HG02970 (cell line): Measurements from ENCODE around the gene ZDHHC24.
A peak's percentile ranks its signal among the peaks of the same experiment; 100 is the strongest.
"Not testable (repeated sequence)": the region's sequence is repeated elsewhere in the genome, so short reads cannot be mapped to it uniquely, and the experiment has no call there.

ENCODE experiments used
- ATAC-seq: cut with Tn5 transposase; IDR thresholded peaks from one replicate; pipeline ENCODE4 v1.9.1; 2021; ENCODE audit warnings: mild to moderate bottlenecking, moderate library complexity, moderate number of reproducible peaks; ENCODE audit not compliant: unreplicated experiment, low FRiP score

The ZDHHC24 gene, protein sequence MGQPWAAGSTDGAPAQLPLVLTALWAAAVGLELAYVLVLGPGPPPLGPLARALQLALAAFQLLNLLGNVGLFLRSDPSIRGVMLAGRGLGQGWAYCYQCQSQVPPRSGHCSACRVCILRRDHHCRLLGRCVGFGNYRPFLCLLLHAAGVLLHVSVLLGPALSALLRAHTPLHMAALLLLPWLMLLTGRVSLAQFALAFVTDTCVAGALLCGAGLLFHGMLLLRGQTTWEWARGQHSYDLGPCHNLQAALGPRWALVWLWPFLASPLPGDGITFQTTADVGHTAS

GRCh38 chr11:66545701-66546367 lies at the start of gene ZDHHC24:
Gene ZDHHC24, minus strand, starts transcription at chr11:66546048. Its CDS starts 45 bp downstream, at chr11:66546003.
- peak; percentile 77 for ATAC-seq

DNA sequence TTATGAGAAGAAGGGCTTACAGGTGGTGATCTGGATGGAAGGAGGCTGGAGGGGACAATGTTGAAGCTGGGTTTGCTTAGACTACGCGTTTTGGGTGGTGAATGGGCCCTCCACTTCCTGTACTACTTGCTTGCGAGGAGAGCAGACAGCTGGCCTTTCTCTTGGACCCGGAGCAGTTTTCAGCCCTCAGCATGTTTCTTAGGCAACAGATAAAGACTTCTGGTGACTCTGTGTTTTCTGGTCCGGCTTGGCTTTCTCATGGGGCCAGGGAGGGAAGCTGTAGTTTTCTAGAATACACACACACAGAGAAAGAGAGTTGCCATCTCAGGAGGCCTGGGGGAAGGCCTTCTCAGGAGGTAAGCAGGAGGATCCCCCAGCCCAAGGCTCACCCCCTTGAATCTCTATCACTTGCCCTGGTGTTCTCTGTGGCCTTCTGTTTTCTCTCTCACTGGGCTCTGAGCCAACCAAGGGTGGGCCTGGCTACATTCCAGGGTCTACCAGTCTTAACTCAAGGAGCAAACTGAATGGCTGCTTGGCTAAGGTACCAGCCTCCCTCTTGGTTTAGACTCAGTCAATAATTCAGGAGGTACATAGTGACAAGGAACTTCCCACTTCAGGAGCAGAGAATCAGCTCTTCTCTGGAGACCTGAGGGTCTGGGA lies 49.5 kb upstream of the ZDHHC24 start:
- ATAC-seq, result no peak

DNA sequence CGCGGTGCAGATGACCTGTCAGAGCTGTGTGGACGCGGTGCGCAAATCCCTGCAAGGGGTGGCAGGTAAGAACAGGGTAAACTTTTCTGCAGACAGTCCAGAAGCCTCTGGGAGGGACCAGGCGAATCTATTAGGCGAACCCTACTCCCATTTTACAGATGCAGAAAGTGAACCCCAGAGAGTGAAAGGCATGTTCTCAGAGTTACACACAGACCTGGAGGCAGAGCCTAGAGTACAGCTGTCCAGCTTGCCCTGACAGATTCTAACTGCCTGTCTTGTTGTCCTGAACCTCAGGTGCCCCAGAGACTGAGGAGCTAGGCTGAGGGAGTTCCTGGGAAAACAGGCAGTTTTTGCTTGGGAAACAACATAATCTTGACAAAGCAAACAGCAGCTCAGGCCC lies 47.8 kb upstream of the ZDHHC24 start:
- ATAC-seq, result no peak

GRCh38 chr11:66593303-66593635 lies 47.4 kb upstream of the ZDHHC24 start:
- ATAC-seq, result no peak

GRCh38 chr11:66592457-66593302 lies 46.8 kb upstream of the ZDHHC24 start, which contains the start of the genes CCDC87 and CCS:
Gene CCDC87, minus strand, starts transcription at chr11:66593063. Its CDS starts 48 bp downstream, at chr11:66593015.
Gene CCS, plus strand, starts transcription at chr11:66593185. Its CDS starts 77 bp downstream, at chr11:66593262.
- peak; percentile 89 for ATAC-seq

GRCh38 chr11:66591175-66591574 lies 45.3 kb upstream of the ZDHHC24 start:
- ATAC-seq, result no peak

DNA sequence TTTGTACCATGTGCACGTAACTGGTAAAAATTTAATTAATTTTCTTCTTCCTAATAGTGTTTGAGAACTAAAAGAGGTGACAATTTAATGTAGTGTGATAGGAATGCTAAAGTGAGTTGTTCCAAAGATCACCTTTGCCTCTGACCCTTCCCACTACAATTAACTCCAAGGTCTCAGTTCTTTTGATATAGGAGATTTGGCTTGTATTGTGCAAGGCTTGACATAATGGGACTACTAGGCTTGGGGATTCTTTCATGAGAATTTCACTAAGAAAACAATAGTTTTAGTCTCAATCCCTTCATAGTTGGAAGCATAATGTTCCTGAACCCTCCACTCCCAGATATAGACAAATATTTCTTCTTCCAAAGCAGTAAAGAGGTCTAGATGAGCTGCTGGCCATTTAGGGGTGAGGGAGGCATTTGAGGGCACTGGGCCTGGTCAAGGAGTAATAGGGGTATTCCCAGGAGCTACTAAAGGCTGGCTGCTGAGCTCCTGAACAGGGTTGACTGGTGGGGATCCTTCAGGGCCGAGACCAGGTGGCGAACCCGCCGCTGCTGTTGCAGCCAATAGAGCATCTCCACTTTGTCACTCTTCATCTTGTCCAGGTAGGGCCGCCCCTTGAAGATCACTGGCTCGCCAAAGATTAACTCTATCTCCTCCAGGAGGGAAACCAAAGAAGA lies 44.3 kb upstream of the ZDHHC24 start:
- no peak for ATAC-seq

- ATAC-seq, result not testable (repeated sequence)
These were observed 43.5 kb upstream of the ZDHHC24 start for GRCh38 chr11:66589315-66589714.

- no peak for ATAC-seq
These were observed 40.3 kb upstream of the ZDHHC24 start for GRCh38 chr11:66586136-66586535.

GRCh38 chr11:66585447-66585846 lies 39.6 kb upstream of the ZDHHC24 start:
- not testable (repeated sequence) for ATAC-seq

DNA sequence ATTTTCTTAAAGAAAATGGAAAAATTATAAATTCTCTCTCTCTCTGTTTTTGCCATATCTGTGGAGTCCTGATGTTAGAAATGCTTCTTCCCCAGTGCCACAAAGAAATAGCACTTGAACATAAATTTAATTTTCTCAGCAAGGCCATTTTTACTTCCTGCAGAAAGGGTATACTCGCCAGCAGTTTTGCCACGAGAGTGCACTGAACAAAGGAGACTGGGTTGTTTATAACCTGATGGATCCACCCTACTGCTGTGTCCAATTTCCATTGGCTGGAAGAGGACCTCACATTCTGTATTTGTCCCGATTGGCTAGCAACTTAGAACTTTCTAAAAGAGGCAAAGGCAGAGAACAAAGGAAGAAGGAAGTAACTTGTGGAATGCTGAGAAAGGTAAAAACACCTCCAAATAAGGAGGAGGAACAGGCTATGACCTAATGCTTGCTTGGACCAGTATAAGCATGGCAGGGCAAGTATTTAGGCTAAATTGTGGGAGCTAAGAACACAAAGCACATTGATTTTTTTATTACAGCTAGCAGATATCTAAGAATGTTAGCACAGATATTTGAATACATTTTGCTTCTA lies 36.8 kb upstream of the ZDHHC24 start:
- not testable (repeated sequence) for ATAC-seq

DNA sequence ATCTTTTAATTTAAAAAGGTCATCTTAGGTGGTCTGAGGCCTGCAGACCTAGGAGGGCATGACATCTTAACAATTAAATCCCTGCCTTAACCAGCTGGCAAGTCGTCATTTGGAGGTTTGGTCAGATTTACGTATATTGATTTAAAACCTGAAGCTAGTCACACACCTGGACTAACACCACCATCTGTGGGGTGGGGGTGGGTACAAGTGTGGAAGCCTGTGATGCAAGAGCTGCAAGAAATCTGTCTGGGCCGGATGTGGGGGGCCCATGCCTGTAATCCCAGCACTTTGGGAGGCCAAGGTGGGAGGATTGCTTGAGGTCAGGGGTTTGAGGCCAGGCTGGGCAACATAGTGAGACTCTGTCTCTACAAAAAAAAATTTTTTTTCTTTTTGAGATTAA lies 35.4 kb upstream of the ZDHHC24 start:
- ATAC-seq, result no peak

DNA sequence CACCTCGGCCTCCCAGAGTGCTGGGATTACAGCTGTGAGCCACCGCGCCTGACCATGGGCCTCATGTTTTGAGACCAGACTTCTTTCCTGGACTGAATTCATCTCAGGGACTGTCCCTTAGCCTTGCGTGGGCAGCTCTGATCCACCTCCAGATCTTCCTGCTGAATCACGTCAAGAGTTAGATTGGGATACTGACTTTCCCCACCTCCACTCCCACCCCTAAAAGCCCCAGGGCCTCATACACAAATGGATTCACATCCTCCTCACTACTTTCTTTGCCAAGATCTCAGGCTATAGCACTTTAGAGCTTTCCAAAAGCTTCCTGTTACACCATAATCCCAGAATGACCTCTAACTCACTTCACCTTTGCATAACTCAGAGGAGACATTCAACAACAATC lies 35.0 kb upstream of the ZDHHC24 start:
- no peak for ATAC-seq

- ATAC-seq, result no peak
These were observed 33.3 kb upstream of the ZDHHC24 start for GRCh38 chr11:66579017-66579606.

- ATAC-seq, result no peak
These were observed 25.0 kb upstream of the ZDHHC24 start for GRCh38 chr11:66570850-66571180.

DNA sequence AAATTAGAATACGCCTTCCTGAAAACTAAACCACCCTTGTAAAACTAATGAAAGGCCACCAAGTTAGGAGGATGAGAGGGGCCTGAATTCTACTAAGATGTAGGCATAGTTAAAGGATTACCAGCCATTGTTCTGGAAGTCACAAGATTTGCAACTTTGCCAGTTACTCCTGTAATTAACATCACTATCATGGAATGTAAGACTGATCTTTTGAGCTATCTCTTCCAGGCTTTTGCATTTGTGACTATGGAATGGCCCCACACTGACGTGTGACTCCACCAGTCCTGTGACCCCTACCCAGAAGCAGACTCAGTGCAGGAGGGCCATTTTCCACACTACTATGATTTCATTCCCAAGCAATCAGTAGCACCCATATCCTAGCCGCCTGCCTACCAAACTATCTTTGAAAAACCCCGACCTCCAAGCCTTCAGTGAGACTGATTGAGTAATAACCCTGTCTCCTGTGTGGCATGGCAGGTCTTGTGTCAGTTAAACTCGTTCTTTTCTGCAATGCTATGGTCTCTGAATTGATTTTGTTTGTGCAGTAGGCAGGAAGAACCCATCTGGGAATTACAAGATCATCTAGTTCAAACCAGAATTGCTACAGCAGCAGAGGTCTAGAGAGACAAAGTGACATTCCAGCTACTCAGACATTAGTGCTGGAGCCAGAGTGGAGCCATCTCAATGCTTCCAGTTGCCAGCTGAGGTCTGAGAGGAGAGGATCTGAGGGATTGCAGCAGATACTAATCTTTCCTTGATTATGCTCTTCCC lies 24.4 kb upstream of the ZDHHC24 start:
- no peak for ATAC-seq

GRCh38 chr11:66569076-66569475 lies 23.2 kb upstream of the ZDHHC24 start:
- ATAC-seq, result no peak

- no peak for ATAC-seq
These were observed 22.5 kb upstream of the ZDHHC24 start, which contains the start of gene CTSF for GRCh38 chr11:66568124-66568916. Gene CTSF, minus strand, starts transcription at chr11:66568606. Its CDS starts 120 bp downstream, at chr11:66568486.
